HG02763 (cell line): ENCODE results near the gene LPP.
"Not testable (repeated sequence)": the region's sequence is repeated elsewhere in the genome, so short reads cannot be mapped to it uniquely, and the experiment has no call there.

ENCODE experiments used
- ATAC-seq: cut with Tn5 transposase; IDR thresholded peaks from one replicate; pipeline ENCODE4 v1.9.1; 2021; ENCODE audit warnings: mild to moderate bottlenecking, moderate library complexity; ENCODE audit not compliant: unreplicated experiment

LPP gene

GRCh38 chr3:188604651-188605050, 450.7 kb downstream of the LPP start:
- no peak for ATAC-seq

GRCh38 chr3:188605231-188605630, 451.3 kb downstream of the LPP start:
- ATAC-seq = no peak

- no peak for ATAC-seq
These were observed 451.9 kb downstream of the LPP start for GRCh38 chr3:188605905-188606304.

- ATAC-seq = no peak
These were observed 453.9 kb downstream of the LPP start for GRCh38 chr3:188607805-188608315.

GRCh38 chr3:188608401-188608800, 454.4 kb downstream of the LPP start:
- ATAC-seq = no peak

GRCh38 chr3:188613721-188614120, 459.8 kb downstream of the LPP start:
- ATAC-seq = not testable (repeated sequence)

DNA sequence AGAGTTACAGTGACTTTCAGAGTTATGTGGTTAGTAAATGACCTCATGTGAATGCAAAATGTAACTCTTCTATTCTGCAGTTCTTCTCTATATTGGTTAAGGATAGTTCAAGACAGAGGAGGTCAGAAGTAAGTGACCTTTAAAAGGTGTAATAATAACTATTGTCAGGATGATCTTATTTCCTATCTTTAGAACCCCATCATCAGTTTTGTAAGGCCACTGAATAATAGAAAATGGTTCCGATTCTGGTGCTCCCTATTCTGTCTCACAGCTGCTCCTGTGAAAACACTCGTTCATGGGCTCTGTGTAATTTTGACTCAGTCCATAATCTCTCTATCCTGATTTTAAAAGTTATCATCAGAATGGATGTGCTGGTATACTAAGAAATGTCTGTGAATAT, 463.3 kb downstream of the LPP start:
- ATAC-seq = no peak

DNA sequence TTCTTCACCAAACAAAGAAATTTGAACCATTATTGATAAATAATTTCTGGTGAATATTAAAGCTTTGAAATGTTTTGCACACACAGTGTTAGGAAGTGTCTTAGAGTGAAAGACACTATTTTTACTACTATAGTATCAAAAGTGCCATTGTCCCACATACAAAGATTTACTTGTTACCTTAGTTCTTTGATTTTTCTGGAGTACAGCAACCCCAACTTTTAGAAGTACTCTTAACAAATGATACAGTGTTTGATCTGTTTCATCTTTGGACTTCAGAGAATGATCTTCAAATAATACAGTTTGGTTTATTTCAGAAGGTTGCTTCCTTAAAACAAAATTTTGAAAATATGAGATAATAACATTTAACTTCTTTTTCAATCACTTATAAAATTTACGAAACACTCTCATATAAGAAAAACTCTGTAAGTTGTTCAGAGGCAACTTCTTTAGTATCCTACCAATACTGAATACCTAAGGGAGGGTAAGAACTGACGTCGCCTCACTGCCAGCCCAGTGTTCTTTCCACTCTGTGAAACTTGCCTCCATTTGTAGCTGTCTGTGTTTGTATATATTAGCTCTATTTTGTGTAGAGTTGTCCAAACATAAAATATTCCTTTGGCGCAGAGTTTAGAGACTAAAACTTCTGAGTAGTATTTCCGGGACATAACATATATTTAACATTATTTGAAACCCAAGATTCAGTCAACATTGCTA, 464.2 kb downstream of the LPP start:
- ATAC-seq = no peak

DNA sequence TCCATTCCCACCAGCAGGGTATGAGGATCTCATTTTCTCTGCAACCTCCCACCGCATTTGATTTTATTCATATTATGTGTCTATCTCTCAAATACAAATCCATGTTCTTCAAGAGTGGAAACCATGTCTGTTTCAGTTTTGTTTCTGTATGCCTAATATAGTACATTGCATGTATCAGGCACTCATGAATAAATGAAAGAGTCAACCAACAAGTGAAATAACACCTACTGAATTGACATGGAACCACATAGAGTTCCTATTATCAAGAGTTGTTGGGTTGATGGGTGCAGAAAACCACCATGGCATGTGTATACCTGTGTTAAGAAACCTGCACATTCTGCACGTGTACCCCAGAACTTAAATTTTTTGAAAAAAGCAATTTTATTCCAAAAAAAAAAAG, 466.8 kb downstream of the LPP start:
- no peak for ATAC-seq

- ATAC-seq = no peak
These were observed 470.4 kb downstream of the LPP start for GRCh38 chr3:188624384-188624783.

DNA sequence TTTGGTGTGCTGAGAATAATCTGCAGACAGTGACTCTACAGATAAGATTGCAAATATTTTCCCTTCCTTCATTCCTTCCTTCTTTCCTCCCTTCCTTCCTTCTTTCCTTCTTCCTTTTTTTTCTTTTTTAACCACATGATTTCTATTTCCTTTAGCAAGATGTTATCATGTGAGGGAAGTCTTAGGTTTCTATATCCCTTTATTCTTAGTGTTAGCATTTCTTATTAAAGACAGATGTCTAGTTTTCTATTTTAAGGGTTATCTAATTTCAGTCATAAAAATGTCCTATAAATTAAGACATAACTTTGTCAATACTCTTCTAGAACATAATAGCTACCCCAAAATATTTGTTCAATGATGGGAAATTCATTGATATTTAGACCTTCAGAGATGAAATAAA, 470.9 kb downstream of the LPP start:
- ATAC-seq = no peak

DNA sequence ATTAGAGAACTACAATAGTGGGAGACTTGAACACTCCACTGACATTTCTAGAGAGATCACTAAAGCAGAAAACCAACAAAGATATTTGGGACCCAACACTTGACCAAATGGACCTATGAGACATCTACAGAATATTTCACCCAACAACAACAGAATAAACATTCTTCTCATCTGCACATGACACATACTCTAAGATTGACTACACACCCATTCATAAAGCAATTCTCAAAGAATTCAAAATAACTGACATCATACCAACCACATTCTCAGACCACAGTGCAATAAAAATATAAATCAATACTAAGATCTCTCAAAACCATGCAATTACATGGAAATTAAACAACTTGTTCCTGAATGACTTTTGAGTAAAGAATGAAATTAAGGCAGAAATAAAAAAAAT, 473.7 kb downstream of the LPP start:
- no peak for ATAC-seq

- no peak for ATAC-seq
These were observed 477.5 kb downstream of the LPP start for GRCh38 chr3:188631291-188632010.

GRCh38 chr3:188633206-188633605, 479.2 kb downstream of the LPP start:
- ATAC-seq = no peak

DNA sequence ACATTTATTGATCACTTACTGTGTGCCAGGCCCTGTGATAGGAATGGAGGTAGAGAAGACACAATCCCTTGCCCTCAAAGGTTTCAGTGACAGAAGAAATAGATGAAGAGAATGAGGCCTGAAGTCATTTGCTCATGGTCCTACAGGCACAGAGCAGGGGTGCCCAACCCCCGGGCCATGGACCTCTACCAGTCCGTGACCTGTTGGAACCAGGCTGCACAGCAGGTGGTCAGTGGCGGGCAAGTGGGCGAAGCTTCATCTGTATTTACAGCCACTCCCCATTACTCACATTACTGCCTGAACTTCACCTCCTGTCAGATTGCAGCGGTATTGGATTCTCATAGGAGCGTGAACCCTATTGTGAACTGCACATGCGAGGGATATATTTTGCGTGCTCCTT, 480.3 kb downstream of the LPP start:
- no peak for ATAC-seq

DNA sequence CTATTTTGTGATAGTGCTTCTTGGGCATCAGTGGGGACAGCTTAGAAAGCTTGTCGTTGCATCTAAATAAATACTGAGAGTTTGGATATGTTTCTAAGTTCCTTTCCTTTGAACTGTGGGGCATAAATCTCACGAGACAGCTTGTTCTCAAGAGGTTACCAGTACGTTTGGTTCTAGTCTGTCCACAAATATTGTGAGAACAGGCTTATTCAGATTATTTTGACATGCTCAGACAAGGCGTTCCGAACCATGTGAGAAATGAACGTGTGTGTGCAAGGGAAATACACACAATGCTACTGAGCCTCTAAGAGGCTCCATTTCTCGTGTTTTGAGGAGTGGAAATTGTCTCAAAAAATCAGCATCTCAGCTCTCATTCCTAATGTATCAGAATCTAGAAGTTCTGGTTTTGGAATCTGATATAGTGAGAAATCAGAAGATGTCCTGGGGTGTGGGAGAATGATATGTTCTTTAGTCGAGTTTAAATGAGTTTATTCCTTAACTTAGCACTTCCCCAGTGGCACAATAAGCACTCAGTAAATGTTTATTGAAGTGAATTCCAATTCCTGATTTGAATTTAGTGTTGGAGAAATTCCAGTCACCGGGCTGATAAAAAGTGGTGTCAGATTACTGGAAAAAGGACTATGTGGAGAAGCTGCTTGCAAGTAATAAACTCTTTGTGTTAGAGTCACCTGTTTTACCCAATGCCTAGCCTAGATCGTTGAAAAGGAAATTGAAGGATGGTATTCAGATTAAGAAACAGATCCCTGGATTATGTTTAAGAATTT, 481.5 kb downstream of the LPP start:
- no peak for ATAC-seq

GRCh38 chr3:188636292-188636691, 482.3 kb downstream of the LPP start:
- not testable (repeated sequence) for ATAC-seq

DNA sequence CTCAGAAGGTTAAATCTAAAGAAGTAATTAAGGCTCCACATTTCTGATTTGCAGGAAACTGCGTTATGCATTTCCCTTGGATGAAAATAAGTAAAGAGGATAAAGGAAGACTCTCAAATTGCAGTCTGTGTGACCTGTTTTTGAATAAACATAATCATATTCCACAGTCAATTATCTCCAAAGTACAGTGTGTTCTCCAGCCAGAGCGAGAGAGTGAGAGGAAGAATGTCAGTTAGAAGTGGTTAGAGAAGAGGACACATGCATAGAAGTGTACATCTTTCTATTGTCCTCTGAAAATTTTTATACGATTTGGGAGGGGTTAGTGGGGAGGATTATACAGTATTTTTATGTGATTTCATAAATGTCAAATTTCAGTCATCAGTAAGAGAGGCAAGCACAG, 487.1 kb downstream of the LPP start:
- no peak for ATAC-seq

GRCh38 chr3:188643736-188644135, 489.8 kb downstream of the LPP start:
- ATAC-seq = no peak

DNA sequence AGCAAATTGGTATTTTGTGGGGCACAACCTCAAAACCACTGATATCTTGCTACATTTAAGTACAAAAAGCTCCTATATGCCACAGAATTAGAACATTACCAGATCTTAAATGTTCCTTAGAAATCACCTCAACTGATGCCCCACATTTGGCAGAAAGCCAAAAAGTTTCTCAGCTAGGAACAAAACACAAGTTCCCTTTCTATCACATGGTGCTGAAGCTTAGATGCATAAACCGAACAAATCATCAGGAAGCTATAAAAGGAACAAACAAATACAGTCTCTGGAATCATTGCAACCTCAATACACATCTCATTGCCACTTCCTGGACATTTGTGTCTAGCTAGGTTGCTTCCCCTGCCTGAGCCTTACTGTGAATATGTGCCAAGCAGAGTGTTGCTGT, 492.6 kb downstream of the LPP start:
- no peak for ATAC-seq

GRCh38 chr3:188647237-188647636, 493.3 kb downstream of the LPP start:
- ATAC-seq = no peak

DNA sequence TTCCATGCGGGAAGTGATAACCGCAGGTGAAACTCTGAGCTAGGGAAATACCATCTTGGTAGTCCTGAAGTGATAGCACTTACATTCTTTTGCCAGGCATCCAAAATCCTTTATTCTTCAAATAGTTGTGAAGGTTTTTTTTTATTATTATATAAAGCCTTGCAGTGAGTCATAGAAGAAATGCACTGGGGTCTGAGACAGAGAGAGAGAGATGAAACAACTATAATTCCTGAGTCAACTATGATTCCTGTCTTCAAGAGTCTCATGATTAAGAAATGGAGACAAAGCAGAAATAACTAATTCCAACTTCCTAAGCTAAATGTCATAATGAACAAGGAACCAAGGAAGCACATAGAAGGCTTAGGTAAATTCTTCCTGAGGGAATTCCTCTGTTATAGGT, 495.6 kb downstream of the LPP start:
- no peak for ATAC-seq
